Measurements from ENCODE around the gene C11orf54.

DNA sequence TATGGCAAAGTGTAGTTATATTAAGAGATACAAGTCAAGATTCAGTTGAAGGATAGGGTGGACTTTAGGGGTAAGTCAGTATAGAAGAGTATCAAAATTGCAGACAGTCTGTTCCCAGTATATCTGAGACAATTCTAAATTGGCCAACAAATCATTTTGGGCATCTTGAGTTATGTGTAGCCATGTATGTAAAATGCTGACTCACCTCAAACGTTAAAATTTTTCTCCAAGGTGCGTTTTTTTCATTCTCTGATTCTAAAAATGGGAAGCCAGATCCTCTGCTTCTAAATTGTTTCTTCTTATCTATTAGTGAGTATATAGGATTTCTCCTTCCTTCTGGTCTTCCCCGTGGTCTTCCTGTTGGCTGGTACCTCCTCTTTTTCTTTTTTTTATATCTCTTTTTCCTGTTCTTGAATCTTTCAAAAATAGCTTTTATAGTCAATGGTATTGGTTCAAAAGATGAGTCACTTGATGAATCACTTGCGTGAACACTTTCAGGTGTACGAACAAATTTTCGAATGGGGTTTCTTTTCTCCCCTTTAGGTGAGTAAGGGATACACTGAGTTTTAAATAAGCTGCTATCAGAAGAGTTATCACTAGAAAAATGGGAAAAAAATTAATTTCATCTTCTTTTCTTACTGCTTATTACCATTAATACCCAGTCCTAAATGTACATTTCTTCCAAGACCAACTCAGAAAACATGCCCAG is 3.4 kb upstream of the C11orf54 start:
- TF ChIP-seq, protein P1, sequence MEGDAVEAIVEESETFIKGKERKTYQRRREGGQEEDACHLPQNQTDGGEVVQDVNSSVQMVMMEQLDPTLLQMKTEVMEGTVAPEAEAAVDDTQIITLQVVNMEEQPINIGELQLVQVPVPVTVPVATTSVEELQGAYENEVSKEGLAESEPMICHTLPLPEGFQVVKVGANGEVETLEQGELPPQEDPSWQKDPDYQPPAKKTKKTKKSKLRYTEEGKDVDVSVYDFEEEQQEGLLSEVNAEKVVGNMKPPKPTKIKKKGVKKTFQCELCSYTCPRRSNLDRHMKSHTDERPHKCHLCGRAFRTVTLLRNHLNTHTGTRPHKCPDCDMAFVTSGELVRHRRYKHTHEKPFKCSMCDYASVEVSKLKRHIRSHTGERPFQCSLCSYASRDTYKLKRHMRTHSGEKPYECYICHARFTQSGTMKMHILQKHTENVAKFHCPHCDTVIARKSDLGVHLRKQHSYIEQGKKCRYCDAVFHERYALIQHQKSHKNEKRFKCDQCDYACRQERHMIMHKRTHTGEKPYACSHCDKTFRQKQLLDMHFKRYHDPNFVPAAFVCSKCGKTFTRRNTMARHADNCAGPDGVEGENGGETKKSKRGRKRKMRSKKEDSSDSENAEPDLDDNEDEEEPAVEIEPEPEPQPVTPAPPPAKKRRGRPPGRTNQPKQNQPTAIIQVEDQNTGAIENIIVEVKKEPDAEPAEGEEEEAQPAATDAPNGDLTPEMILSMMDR (IDR thresholded peaks at IDR 0.05) = no peak
- no peak for TF ChIP-seq POLR2A (IDR thresholded peaks at IDR 0.05)
- TF ChIP-seq EP300 (IDR thresholded peaks at IDR 0.05) = no peak

Measured in tibial nerve (tissue), 4 donors.